ENCODE results near the gene CCDC18. TPM values are rescaled to one million over a fixed set of nuclear protein-coding genes. Genes with fewer than 3 reads are reported as not detected.
"Not testable (repeated sequence)": the region's sequence is repeated elsewhere in the genome, so short reads cannot be mapped to it uniquely, and the experiment has no call there.

The CCDC18 gene
- total RNA-seq, 3 donors from 2014 or later (not counting 1 experiment from before 2014, with no cell fraction given), result 11.7 to 17.2 (median 14.4) TPM

- H3K27ac Mint-ChIP-seq, result peak overlapping the region; percentile 80 to 88
- H3K36me3 Mint-ChIP-seq, result no peaks in the 10 kb centered on the region
- H3K4me1 ChIP-seq (ENCODE audit: control insufficient read depth, insufficient read depth, low read length), result peaks cover 15% of the 10 kb centered on the region
- H3K4me1 Mint-ChIP-seq, result peaks cover 65 to 74% of the 10 kb centered on the region in 2 donors
- no peaks in the 10 kb centered on the region for H3K27me3 ChIP-seq (ENCODE audit: control insufficient read depth, insufficient read depth, low read length)
- TF ChIP-seq CTCF (IDR thresholded peaks at IDR 0.05), result no peak
- DNase-seq, result no peak
- no peaks in the 10 kb centered on the region for H3K9me3 ChIP-seq (ENCODE audit: control insufficient read depth, insufficient read depth, low read length)
- ATAC-seq, result peak in 1 of 3 donors; percentile 15
- H3K27me3 Mint-ChIP-seq (ENCODE audit: low read depth in 2 of 2), result no peaks in the 10 kb centered on the region
- peak overlapping the region; percentile 93 for H3K4me3 Mint-ChIP-seq
- no peaks in the 10 kb centered on the region for H3K36me3 ChIP-seq (ENCODE audit: control insufficient read depth, insufficient read depth, low read length)
- H3K4me3 ChIP-seq (ENCODE audit: low read length), result peak overlapping the region; percentile 0
- 57% methylated on average over 1 of the region's 1 CpG for WGBS (ENCODE audit: insufficient coverage)
- H3K27ac ChIP-seq (ENCODE audit: low read length), result no peak overlapping the region
- intact Hi-C loops (cut with micrococcal nuclease), result no loop called here
- H3K9me3 Mint-ChIP-seq, result no peaks in the 10 kb centered on the region
These were observed 8.9 kb upstream of the CCDC18 start for GRCh38 chr1:93171549-93172034.

- TF ChIP-seq CTCF (IDR thresholded peaks at IDR 0.05), result no peak
- peak overlapping the region in 1 of 2 donors; percentile 88 for H3K27ac Mint-ChIP-seq
- intact Hi-C loops (cut with micrococcal nuclease), result no loop called here
- H3K36me3 Mint-ChIP-seq, result no peaks in the 10 kb centered on the region
- no peaks in the 10 kb centered on the region for H3K27me3 ChIP-seq (ENCODE audit: control insufficient read depth, insufficient read depth, low read length)
- no peak for ATAC-seq
- H3K27me3 Mint-ChIP-seq (ENCODE audit: low read depth in 2 of 2), result no peaks in the 10 kb centered on the region
- H3K9me3 Mint-ChIP-seq, result no peaks in the 10 kb centered on the region
- 88% methylated on average over 1 of the region's 1 CpG for WGBS (ENCODE audit: insufficient coverage)
- H3K27ac ChIP-seq (ENCODE audit: low read length), result no peak overlapping the region
- peaks cover 63 to 67% of the 10 kb centered on the region in 2 donors for H3K4me1 Mint-ChIP-seq
- H3K4me3 Mint-ChIP-seq, result peak overlapping the region; percentile 61
- no peaks in the 10 kb centered on the region for H3K9me3 ChIP-seq (ENCODE audit: control insufficient read depth, insufficient read depth, low read length)
- DNase-seq, result no peak
- peaks cover 5% of the 10 kb centered on the region for H3K36me3 ChIP-seq (ENCODE audit: control insufficient read depth, insufficient read depth, low read length)
- peaks cover 21% of the 10 kb centered on the region for H3K4me1 ChIP-seq (ENCODE audit: control insufficient read depth, insufficient read depth, low read length)
- H3K4me3 ChIP-seq (ENCODE audit: low read length), result no peak overlapping the region
These were observed 7.7 kb upstream of the CCDC18 start for GRCh38 chr1:93172778-93173177.

- peaks cover 33% of the 10 kb centered on the region for H3K4me1 ChIP-seq (ENCODE audit: control insufficient read depth, insufficient read depth, low read length)
- not testable (repeated sequence) for H3K36me3 Mint-ChIP-seq
These were observed 5.9 kb upstream of the CCDC18 start for GRCh38 chr1:93174638-93175037.

GRCh38 chr1:93177991-93178390 is 2.5 kb upstream of the CCDC18 start:
- Mint-ChIP-seq H3K4me1 (peaks cover 49 to 63% of the 10 kb centered on the region in 2 donors), H3K27me3 (ENCODE audit: low read depth in 2 of 2) (no peaks in the 10 kb centered on the region), H3K4me3 (peak overlapping the region; percentile 89), H3K27ac (peak overlapping the region; percentile 95), H3K9me3 (no peaks in the 10 kb centered on the region), H3K36me3 (no peaks in the 10 kb centered on the region)
- H3K27ac ChIP-seq (ENCODE audit: low read length), result no peak overlapping the region
- peak overlapping the region; percentile 0 for H3K4me3 ChIP-seq (ENCODE audit: low read length)
- TF ChIP-seq CTCF (IDR thresholded peaks at IDR 0.05), result no peak
- ATAC-seq (no peak), DNase-seq (no peak)
- intact Hi-C loops (cut with micrococcal nuclease), result no loop called here
- H3K4me1 ChIP-seq (ENCODE audit: control insufficient read depth, insufficient read depth, low read length), result peaks cover 29% of the 10 kb centered on the region
- peaks cover 10% of the 10 kb centered on the region for H3K36me3 ChIP-seq (ENCODE audit: control insufficient read depth, insufficient read depth, low read length)
- H3K27me3 ChIP-seq (ENCODE audit: control insufficient read depth, insufficient read depth, low read length), result no peaks in the 10 kb centered on the region
- 74% methylated on average over 4 of the region's 4 CpGs for WGBS (ENCODE audit: insufficient coverage)
- no peaks in the 10 kb centered on the region for H3K9me3 ChIP-seq (ENCODE audit: control insufficient read depth, insufficient read depth, low read length)

More at GRCh38 chr1:93174638-93175037, 5.9 kb upstream of the CCDC18 start:
- peak overlapping the region in 1 of 2 donors; percentile 43 for H3K27ac Mint-ChIP-seq
- H3K9me3 ChIP-seq (ENCODE audit: control insufficient read depth, insufficient read depth, low read length); intact Hi-C loops (cut with micrococcal nuclease); H3K27me3 ChIP-seq (ENCODE audit: control insufficient read depth, insufficient read depth, low read length); H3K4me3 ChIP-seq (ENCODE audit: low read length); H3K27me3 Mint-ChIP-seq (ENCODE audit: low read depth in 2 of 2); DNase-seq; H3K4me3 Mint-ChIP-seq; ATAC-seq; H3K27ac ChIP-seq (ENCODE audit: low read length); H3K9me3 Mint-ChIP-seq: not testable (repeated sequence)
- WGBS (ENCODE audit: insufficient coverage), result 60% methylated on average over 1 of the region's 3 CpGs
- H3K36me3 ChIP-seq (ENCODE audit: control insufficient read depth, insufficient read depth, low read length), result peaks cover 10% of the 10 kb centered on the region
- peaks cover 59 to 67% of the 10 kb centered on the region in 2 donors for H3K4me1 Mint-ChIP-seq
